AG04450 (cell line): Measurements from ENCODE around the gene PPFIBP2. TPM values are rescaled to one million over a fixed set of nuclear protein-coding genes. Genes with fewer than 3 reads are reported as not detected.

Experiments
- CTCF ChIA-PET: fragments of 300-600, 350-600 bp; formaldehyde crosslinking; extraction: SDS; loops from one replicate; lab custom pipeline; 2022; ENCODE audit warnings: antibody characterized with exemption, inconsistent platforms; lab: Charles Lee
- POLR2A ChIA-PET: fragments of 350-600 bp; formaldehyde crosslinking; extraction: SDS; loops from one replicate; lab custom pipeline; 2021; ENCODE audit warnings: antibody characterized with exemption, inconsistent platforms; lab: Yijun Ruan, JAX
- DNase-seq: peaks from one replicate; pipeline ENCODE4 v3.0.0-alpha.2; 2011; ENCODE audit warnings: low read depth, low spot score
- H3K27ac ChIP-seq: one replicate; pipeline ENCODE4 v1.5.1; 2012; ENCODE audit warnings: low read depth, low read length, control low read depth
- H3K27me3 ChIP-seq: one replicate; pipeline ENCODE4 v1.6.0; 2012; ENCODE audit warnings: low read length; ENCODE audit not compliant: control insufficient read depth, insufficient read depth
- H3K4me3 ChIP-seq: 2 replicates; pipeline ENCODE4 v1.5.1; 2011; ENCODE audit warnings: mild to moderate bottlenecking, low read depth, low read length, control low read depth
- H3K9me3 ChIP-seq: 2 replicates; pipeline ENCODE4 v1.5.1; 2012; ENCODE audit warnings: low read length; ENCODE audit not compliant: control insufficient read depth, insufficient read depth
- polyA plus RNA-seq: library from polyadenylated mRNA; depleted of rRNA; stranded (reverse); fragments of >200 nt; gene quantifications from 2 replicates; pipeline ENCODE4 v1.2.3, GENCODE V29; 2011
- TF ChIP-seq, protein P1 (sequence below): IDR thresholded peaks from 2 replicates; pipeline ENCODE4 v1.5.1; 2011; ENCODE audit warnings: low read depth, low read length, control low read depth, inconsistent platforms

The PPFIBP2 gene
- polyA plus RNA-seq, 1 experiment = 4.1 TPM

DNA sequence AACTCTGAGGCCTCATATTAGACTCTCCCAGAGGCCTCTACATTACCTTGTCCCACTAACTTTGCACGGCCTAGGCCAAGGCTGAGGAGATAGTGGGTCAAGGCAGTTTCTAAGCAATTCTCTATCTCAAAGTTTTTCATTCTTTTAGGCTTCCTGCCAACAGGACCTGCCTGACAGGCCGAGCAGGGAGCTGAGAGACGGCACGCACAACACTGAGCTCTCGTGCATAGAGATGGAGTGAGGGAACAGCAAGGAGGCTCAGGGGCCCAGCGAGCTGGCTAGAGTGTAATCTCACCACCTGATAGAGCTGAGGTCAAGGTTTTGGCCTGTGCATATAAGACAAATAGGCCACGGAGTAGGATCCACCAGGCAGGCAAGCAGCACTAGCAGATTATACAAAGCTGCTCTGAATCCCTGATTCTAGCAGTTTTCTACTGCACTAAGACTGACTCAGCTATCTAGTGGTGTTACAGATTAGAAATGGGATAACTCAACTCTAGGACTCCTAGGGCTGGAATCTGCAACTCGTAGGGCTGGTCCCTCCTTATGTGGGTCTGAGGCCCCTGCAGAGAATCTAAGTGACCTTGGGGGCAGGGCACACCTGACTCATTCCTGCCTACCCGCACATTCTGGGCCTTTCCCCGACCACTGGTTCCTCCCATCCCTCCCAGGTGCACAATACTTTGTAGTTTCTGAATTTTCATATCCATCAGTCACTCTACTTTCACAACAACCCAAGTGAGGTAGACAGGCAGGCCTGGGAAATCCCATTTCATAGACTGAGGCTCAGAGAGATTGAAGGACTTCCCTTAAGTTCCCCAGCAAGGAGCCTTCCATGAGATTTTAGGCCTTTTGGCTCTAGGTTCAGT is 157.8 kb downstream of the PPFIBP2 start:
- no peak overlapping the region for H3K4me3 ChIP-seq
- no peak for DNase-seq
- H3K27ac ChIP-seq = no peak overlapping the region
- TF ChIP-seq, protein P1, sequence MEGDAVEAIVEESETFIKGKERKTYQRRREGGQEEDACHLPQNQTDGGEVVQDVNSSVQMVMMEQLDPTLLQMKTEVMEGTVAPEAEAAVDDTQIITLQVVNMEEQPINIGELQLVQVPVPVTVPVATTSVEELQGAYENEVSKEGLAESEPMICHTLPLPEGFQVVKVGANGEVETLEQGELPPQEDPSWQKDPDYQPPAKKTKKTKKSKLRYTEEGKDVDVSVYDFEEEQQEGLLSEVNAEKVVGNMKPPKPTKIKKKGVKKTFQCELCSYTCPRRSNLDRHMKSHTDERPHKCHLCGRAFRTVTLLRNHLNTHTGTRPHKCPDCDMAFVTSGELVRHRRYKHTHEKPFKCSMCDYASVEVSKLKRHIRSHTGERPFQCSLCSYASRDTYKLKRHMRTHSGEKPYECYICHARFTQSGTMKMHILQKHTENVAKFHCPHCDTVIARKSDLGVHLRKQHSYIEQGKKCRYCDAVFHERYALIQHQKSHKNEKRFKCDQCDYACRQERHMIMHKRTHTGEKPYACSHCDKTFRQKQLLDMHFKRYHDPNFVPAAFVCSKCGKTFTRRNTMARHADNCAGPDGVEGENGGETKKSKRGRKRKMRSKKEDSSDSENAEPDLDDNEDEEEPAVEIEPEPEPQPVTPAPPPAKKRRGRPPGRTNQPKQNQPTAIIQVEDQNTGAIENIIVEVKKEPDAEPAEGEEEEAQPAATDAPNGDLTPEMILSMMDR = no peak
- H3K27me3 ChIP-seq = peaks cover 20% of the 10 kb centered on the region
- ChIA-PET CTCF (interaction anchor here (1.2 to 2.8 kb wide), 2 partner anchors 16 to 100 kb away, joined by 3 to 15 read pairs; no protein-coding TSS in a partner anchor), POLR2A (no interaction called here)
- no peaks in the 10 kb centered on the region; the same call in 1 of the 2 replicates for H3K9me3 ChIP-seq

DNA sequence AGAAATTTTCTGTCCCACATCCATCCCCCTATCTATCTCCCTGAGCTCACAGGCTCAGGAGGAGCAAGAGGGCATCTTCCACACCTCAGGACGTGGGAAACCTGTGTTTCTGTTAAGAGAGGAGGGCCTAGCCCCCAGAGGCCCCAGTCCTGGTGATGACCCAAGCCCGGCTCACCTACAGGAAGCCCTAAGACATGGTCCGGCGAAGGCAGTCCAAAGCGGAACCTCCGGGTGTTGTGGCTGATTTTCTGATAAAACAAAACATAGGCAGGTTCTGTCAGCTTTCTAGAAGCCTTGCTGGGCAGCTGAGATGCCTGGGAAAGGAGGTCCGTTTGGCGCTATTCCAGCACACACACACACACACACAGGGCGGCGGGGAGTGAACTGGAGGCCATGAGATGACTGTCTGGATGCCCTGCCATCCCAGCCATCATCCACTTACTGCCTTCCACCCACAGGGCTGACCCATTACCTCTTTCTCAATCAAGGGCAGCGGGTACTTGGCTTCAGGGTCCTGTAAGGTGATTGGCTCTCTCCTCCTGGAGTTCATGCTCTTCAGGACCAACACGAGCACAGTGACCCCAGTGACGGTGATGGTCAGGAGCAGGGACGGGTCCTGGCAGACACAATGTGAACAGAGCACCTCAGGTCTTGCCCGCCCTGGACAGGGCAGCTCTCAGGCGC is 158.6 kb downstream of the PPFIBP2 start:
- H3K27me3 ChIP-seq = peaks cover 20% of the 10 kb centered on the region
- no peak overlapping the region for H3K27ac ChIP-seq
- no peaks in the 10 kb centered on the region; the same call in 1 of the 2 replicates for H3K9me3 ChIP-seq
- no peak for DNase-seq
- TF ChIP-seq, protein P1 = no peak
- CTCF ChIA-PET = interaction anchor here (1.2 to 2.8 kb wide), 3 partner anchors 15 to 101 kb away, joined by 3 to 15 read pairs (median 6); no protein-coding TSS in a partner anchor
- no peak overlapping the region for H3K4me3 ChIP-seq
- POLR2A ChIA-PET = no interaction called here

DNA sequence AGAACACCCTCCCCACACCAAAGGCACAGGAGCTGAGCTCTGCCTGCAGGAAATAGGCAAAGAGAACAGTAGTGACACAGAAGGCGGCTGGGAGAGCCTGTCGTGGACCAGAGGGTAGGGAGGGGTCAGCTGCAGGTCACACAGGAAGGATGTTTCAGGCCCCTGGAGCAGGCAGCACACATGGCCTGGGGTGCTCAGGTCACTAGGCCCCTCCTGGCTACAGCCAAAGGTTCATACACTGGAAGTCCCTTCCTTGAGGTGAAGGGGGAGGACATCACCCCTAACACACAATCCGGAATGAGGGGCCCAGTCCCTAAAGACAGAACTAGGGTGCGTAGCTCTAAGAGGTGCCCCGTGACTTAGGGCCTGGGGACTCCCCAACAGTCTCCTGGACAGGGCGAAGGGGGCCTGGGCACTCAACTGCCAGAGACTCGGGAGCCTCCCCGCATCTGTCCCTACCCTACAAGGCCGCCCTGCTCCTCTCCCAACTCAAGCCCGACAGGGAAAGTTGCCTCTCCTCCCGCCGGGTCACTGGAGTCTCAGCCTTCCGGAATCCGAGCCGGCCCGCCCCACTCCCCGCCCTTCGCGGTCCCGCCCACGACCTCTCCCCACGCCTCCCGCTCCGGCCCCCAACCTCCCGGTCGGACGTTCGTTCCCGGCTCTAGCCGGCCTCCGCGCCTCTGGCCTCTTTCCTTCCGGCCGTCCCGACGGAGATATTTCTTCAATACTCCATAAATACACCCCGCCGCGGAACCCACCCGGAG is 159.3 kb downstream of the PPFIBP2 start, which contains the start of gene CYB5R2:
TSS of gene CYB5R2 (minus strand) at position 541 of the 764 bp plus-strand sequence. CDS start 675 bp downstream, outside the sequence.
- ChIA-PET POLR2A (no interaction called here), CTCF (interaction anchor here (0.6 to 2.8 kb wide), 3 partner anchors 8 to 101 kb away, joined by 4 to 15 read pairs (median 6); no protein-coding TSS in a partner anchor)
- H3K9me3 ChIP-seq = no peaks in the 10 kb centered on the region; the same call in 1 of the 2 replicates
- peak within 1 kb of the TSS; percentile 51 for H3K4me3 ChIP-seq
- H3K27ac ChIP-seq = no peak within 1 kb of the TSS
- peaks cover 20% of the 10 kb centered on the region for H3K27me3 ChIP-seq
- TF ChIP-seq, protein P1 = no peak
- DNase-seq = no peak

DNA sequence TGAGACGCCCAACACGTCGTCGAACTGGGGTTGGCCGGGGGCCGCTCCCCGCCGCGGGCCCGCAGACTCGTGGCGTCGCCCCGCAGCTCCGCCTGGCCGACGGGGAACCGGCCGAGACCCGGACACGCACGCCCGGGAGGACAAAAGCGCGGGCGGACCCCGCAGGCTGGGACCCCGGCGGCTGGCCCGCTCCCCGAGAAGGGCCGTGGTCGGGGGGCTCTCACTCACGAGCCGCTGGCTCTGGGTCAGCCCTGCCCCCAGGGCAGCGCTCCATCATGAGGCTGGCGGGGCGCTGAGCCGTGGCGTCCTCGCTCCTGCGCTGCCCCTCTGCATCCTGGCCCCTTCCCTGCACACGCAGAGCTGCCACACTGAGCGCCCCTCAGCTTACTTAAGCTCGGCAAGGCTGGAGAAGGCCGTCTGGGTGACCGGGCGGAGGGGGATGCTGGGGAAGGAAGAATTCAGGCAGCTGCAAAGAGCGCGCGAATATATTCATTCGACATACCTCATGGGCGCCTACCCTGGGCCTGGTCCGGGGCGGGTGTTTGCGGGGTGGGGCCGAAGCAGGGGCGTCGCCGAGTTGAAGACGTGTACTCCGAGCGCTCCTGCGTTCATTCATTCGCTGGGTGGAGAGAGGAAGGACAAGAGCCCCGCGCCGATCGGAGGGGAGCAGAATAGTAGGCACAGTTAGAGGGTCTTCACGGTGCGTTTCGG is 160.1 kb downstream of the PPFIBP2 start:
- ChIA-PET CTCF (interaction anchor here (0.6 to 1.2 kb wide), 2 partner anchors 9 to 21 kb away, joined by 4 to 6 read pairs; no protein-coding TSS in a partner anchor), POLR2A (no interaction called here)
- no peaks in the 10 kb centered on the region; the same call in 1 of the 2 replicates for H3K9me3 ChIP-seq
- DNase-seq = no peak
- TF ChIP-seq, protein P1 = no peak
- H3K4me3 ChIP-seq = peak overlapping the region; percentile 51
- peaks cover 25% of the 10 kb centered on the region for H3K27me3 ChIP-seq
- no peak overlapping the region for H3K27ac ChIP-seq
